Coronary artery (tissue), 2 donors: ENCODE data around the gene ACAP3.

Experiments
- DNase-seq: peaks from one replicate; pipeline ENCODE4 v3.0.0-alpha.2; 2017; ENCODE audit warnings: low spot score
- H3K27ac ChIP-seq, 2 donors: fragments of 200-600 bp; sonication (generic); one replicate each; pipeline ENCODE4 v1.5.1; 2016 to 2019
- H3K4me3 ChIP-seq: fragments of 200-600 bp; sonication (generic); 2 replicates; pipeline ENCODE4 v1.5.1; 2016; ENCODE audit warnings: mild to moderate bottlenecking, moderate library complexity
- CTCF ChIP-seq: fragments of 200-600 bp; sonication (generic); IDR thresholded peaks from one replicate; pipeline ENCODE4 v1.5.1; 2019; ENCODE audit warnings: antibody characterized with exemption

The ACAP3 gene

GRCh38 chr1:1337793-1338147 lies 30.0 kb upstream of the ACAP3 start:
- no peak for TF ChIP-seq CTCF
- Histone ChIP-seq H3K27ac (no peak overlapping the region), H3K4me3 (no peak overlapping the region)
- DNase-seq = no peak

DNA sequence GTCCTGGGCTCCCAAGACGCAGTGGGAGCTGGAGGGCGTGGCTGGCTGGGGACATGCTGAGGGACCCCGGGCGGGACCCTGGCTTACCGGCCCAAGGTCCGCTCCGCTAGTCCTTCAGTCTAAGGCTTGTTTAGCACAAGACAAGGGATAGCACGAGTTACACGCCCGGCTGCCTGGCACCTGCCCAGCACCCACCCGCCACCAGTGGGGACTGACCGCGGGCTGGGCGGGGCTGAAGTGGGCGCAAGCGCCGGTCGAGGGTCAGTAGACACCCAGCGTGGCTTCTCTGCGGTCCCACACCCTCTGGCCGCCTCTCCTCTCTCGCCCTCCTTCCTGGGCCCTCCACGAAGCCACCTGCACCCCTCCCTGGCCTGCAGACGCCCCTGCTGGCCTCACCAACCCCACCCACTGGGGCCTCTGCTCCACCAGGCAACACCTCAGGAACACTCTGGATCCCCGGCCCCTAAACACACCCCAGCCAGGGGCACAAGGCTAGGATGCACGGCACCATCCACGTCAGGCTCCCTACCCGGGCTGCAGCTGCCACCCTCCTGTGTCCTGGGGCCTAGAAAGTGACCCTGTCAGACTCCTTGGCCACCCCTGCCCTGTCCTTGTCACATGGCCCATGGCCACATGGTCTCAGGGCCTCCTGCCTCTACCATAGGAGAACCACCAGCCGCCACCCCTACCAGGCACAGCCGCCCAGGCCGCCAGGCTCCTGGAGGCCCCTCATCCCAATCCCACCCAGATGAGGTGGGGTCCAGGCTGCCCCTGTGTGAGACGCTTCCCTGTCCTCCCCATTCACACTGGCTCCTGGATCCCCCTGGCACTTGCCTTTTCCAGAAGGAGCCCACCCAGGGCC lies 29.4 kb upstream of the ACAP3 start:
- no peak overlapping the region for H3K27ac ChIP-seq
- no peak for TF ChIP-seq CTCF
- no peak for DNase-seq
- H3K4me3 ChIP-seq = no peak overlapping the region

GRCh38 chr1:1336446-1336845 lies 28.7 kb upstream of the ACAP3 start:
- DNase-seq = no peak
- TF ChIP-seq CTCF = no peak
- no peak overlapping the region for H3K4me3 ChIP-seq
- H3K27ac ChIP-seq = no peak overlapping the region

DNA sequence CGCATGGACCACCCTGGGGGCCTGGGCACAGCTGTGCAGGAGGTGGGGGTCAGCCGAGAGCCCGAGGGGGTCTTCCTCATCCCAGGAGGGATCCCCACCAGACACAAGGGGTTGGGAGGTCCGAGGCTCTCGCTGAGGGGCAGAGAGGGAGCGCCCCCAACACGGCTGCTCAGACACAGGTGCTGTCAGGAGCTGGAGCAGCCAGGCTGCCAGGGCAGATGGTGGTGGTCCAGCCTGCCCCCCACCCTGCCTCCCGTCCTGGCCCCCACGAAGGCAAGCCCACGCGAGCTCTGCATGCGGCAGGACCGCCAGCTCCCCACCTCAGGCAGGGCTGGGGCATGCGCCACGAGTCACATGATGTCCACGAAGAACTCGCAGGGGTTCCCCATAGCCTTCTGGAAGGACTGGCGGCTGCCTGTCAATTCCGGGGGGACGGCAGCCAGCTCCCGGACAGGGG lies 28.1 kb upstream of the ACAP3 start:
- DNase-seq = no peak
- TF ChIP-seq CTCF = no peak
- Histone ChIP-seq H3K4me3 (no peak overlapping the region), H3K27ac (no peak overlapping the region)

- Histone ChIP-seq H3K27ac (no peak overlapping the region), H3K4me3 (no peak overlapping the region)
- TF ChIP-seq CTCF = no peak
- DNase-seq = no peak
Observed at GRCh38 chr1:1335283-1335682, 27.6 kb upstream of the ACAP3 start.

DNA sequence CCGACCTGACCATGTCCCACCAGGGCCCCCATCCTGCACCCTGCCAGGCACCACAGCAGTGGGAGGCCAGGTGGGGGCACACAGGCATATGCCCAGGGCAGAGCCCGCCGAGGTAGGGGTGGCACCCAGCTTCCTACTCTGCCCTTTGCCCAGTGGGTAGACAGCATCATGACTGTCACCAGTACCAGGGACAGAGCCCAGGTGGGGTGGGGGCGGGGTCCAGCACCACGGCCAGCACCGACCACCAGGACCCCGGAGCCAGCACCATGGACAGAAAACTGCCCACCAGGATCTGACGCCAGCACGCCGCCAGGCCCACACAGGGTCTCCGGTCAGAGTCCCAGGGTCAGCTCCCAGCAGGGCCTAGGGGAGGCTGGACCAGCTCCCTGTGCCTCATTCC lies 27.1 kb upstream of the ACAP3 start:
- DNase-seq = no peak
- H3K4me3 ChIP-seq = no peak overlapping the region
- TF ChIP-seq CTCF = no peak

DNA sequence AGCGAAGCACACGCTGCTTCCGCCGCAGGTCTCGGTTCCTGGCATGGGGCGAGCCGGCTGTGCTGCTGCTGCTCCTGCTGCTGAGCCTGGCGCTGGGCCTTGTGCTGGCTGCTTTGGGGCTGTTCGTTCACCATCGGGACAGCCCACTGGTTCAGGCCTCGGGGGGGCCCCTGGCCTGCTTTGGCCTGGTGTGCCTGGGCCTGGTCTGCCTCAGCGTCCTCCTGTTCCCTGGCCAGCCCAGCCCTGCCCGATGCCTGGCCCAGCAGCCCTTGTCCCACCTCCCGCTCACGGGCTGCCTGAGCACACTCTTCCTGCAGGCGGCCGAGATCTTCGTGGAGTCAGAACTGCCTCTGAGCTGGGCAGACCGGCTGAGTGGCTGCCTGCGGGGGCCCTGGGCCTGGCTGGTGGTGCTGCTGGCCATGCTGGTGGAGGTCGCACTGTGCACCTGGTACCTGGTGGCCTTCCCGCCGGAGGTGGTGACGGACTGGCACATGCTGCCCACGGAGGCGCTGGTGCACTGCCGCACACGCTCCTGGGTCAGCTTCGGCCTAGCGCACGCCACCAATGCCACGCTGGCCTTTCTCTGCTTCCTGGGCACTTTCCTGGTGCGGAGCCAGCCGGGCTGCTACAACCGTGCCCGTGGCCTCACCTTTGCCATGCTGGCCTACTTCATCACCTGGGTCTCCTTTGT lies 26.0 kb upstream of the ACAP3 start:
- Histone ChIP-seq H3K4me3 (no peak overlapping the region), H3K27ac (no peak overlapping the region)
- no peak for TF ChIP-seq CTCF
- DNase-seq = no peak

More for the DNA sequence above, 27.1 kb upstream of the ACAP3 start:
- no peak overlapping the region for H3K27ac ChIP-seq
